GM12878 (cell line): Measurements from ENCODE around the gene SLC22A4. TPM values are rescaled to one million over a fixed set of nuclear protein-coding genes. Genes with fewer than 3 reads are reported as not detected.

ENCODE experiments used
- ATAC-seq: fragments of 200-7000 bp; cut with Tn5 transposase; 3 replicates; pipeline ENCODE4 v1.9.1; 2020; ENCODE audit warnings: mild to moderate bottlenecking, moderate library complexity
- BruUV-seq: library from RNA; stranded (reverse); fragments of 400-500 nt; replicated peaks from 2 replicates; lab custom pipeline; 2021; lab: Mats Ljungman, UMichigan
- CTCF ChIA-PET: fragments of 300-600 bp; sonication (Branson Sonifier 250); formaldehyde crosslinking; extraction: SDS; loops from one replicate; lab custom pipeline; 2021; ENCODE audit warnings: inconsistent platforms; lab: Yijun Ruan, JAX
- POLR2A ChIA-PET: fragments of 350-600 bp; formaldehyde crosslinking; extraction: SDS; loops from one replicate; lab custom pipeline; 2021; ENCODE audit warnings: inconsistent platforms; lab: Charles Lee
- RAD21 ChIA-PET: fragments of 300-600 bp; sonication (Branson Sonifier 250); formaldehyde crosslinking; loops from one replicate; lab custom pipeline; 2023; ENCODE audit warnings: antibody characterized with exemption; ENCODE audit not compliant: unreplicated experiment; lab: Charles Lee
- SMC1A ChIA-PET: fragments of 300-600 bp; sonication (Branson Sonifier 250); formaldehyde crosslinking; loops from one replicate; lab custom pipeline; 2023; ENCODE audit not compliant: unreplicated experiment, uncharacterized antibody; lab: Charles Lee
- DNase-seq: peaks from one replicate; pipeline ENCODE4 v3.0.0-alpha.2; 2011; ENCODE audit warnings: low read depth, low spot score
- FAIRE-seq: peaks from 3 replicates; lab custom pipeline; 2011; peaks lifted over from hg19 to GRCh38; lab: Jason Lieb, UNC
- H2AFZ ChIP-seq: 2 replicates; pipeline ENCODE4 v1.6.0; 2011; ENCODE audit warnings: low read depth, low read length, control low read depth; ENCODE audit not compliant: control insufficient read depth
- H3K27ac ChIP-seq: 2 replicates; pipeline ENCODE4 v1.5.1; 2011; ENCODE audit warnings: control low read depth; ENCODE audit not compliant: control insufficient read depth, insufficient read depth
- H3K27me3 ChIP-seq, 2 experiments: replicated peaks in 1 of 2; 2 replicates each; pipeline versions ENCODE4 v1.6.0 to v1.6.1; 2011; ENCODE audit warnings: low read length in 1 of 2; ENCODE audit not compliant: control insufficient read depth in 2 of 2, insufficient read depth in 2 of 2
- H3K36me3 ChIP-seq, 2 experiments: 2 replicates each; pipeline ENCODE4 v1.5.1; 2011; ENCODE audit warnings: low read length in 1 of 2; ENCODE audit not compliant: control insufficient read depth in 2 of 2, insufficient read depth in 2 of 2
- H3K4me1 ChIP-seq: 2 replicates; pipeline ENCODE4 v1.6.1; 2011; ENCODE audit warnings: mild to moderate bottlenecking, low read length, moderate library complexity, mixed read lengths; ENCODE audit not compliant: control insufficient read depth, insufficient read depth
- H3K4me2 ChIP-seq: 2 replicates; pipeline ENCODE4 v1.6.0; 2011; ENCODE audit warnings: control low read depth; ENCODE audit not compliant: control insufficient read depth, insufficient read depth
- H3K4me3 ChIP-seq: fragments of 200-600 bp; sonication (generic); 2 replicates; pipeline ENCODE4 v1.5.1; 2016
- H3K79me2 ChIP-seq: 2 replicates; pipeline ENCODE4 v1.6.0; 2011; ENCODE audit warnings: low read length; ENCODE audit not compliant: control insufficient read depth, insufficient read depth
- H3K9ac ChIP-seq: 2 replicates; pipeline ENCODE4 v1.8.0; 2011; ENCODE audit warnings: low read length, control low read depth, mixed read lengths; ENCODE audit not compliant: control insufficient read depth, insufficient read depth
- H3K9me3 ChIP-seq: replicated peaks from 3 replicates; pipeline ENCODE4 v1.5.1; 2011; ENCODE audit warnings: mild to moderate bottlenecking, low read length; ENCODE audit not compliant: control insufficient read depth, insufficient read depth
- H4K20me1 ChIP-seq: 2 replicates; pipeline ENCODE4 v1.6.0; 2011; ENCODE audit not compliant: control insufficient read depth, insufficient read depth
- CREM ChIP-seq: IDR thresholded peaks from 2 replicates; pipeline ENCODE4 v1.6.1; 2014; ENCODE audit warnings: antibody characterized with exemption, low read depth
- EP300 ChIP-seq, 2 experiments: fragments of 150-350 bp in 1 of 2; IDR thresholded peaks; 2 replicates each; pipeline ENCODE4 v1.6.1; 2011 to 2012; ENCODE audit warnings: low read depth in 2 of 2, low read length in 2 of 2, borderline replicate concordance in 1 of 2, improper control_type of control experiment in 1 of 2, inconsistent platforms in 1 of 2; ENCODE audit not compliant: control insufficient read depth in 1 of 2
- ETV6 ChIP-seq, 2 experiments: fragments of 450-650 bp in 1 of 2; IDR thresholded peaks in 1 of 2; conservative IDR thresholded peaks in 1 of 2; 2 replicates each; pipeline ENCODE4 v1.6.1; 2014; ENCODE audit warnings: antibody characterized with exemption in 1 of 2, borderline replicate concordance in 1 of 2, low read depth in 1 of 2, mild to moderate bottlenecking in 1 of 2, moderate library complexity in 1 of 2
- EZH2 ChIP-seq: IDR thresholded peaks from 2 replicates; pipeline ENCODE4 v1.6.1; 2012; ENCODE audit warnings: low read depth, mild to moderate bottlenecking, control low read depth, inconsistent platforms, low read length, borderline replicate concordance; ENCODE audit not compliant: control insufficient read depth
- NFYA ChIP-seq: IDR thresholded peaks from 2 replicates; pipeline ENCODE4 v1.6.1; 2011; ENCODE audit warnings: low read depth, mild to moderate bottlenecking, low read length, improper control_type of control experiment, borderline replicate concordance
- POLR2A ChIP-seq: IDR thresholded peaks from 2 replicates; pipeline ENCODE4 v1.6.1; 2011; ENCODE audit warnings: low read depth, mild to moderate bottlenecking, low read length
- TCF12 ChIP-seq: IDR thresholded peaks from 2 replicates; pipeline ENCODE4 v1.6.1; 2011; ENCODE audit warnings: low read depth, mild to moderate bottlenecking, low read length
- ZBTB11 ChIP-seq: fragments of 450-650 bp; formaldehyde crosslinking; IDR thresholded peaks from 2 replicates; pipeline ENCODE4 v1.5.0; 2022; ENCODE audit warnings: mild to moderate bottlenecking, missing genetic modification characterization
- ZBTB40 ChIP-seq: fragments of 450-650 bp; IDR thresholded peaks from 2 replicates; pipeline ENCODE4 v1.6.1; 2016; ENCODE audit warnings: mild to moderate bottlenecking, moderate library complexity, borderline replicate concordance
- ZNF687 ChIP-seq: fragments of 450-650 bp; IDR thresholded peaks from 2 replicates; pipeline ENCODE4 v1.6.1; 2017; ENCODE audit warnings: mild to moderate bottlenecking, moderate library complexity
- WGBS: methylation state at CpG from one replicate; pipeline ENCODE4 v1.1.6; 2016; ENCODE audit warnings: low lambda C conversion rate; ENCODE audit not compliant: insufficient replicate concordance, insufficient coverage; ENCODE audit errors: missing lambda C conversion rate; 5-methylcytosine and 5-hydroxymethylcytosine counted together
- in situ Hi-C: fragments of 300-500 bp; cut with MboI; formaldehyde crosslinking; loops from 9 replicates; pipeline ENCODE4 v1.14.3; 2018; ENCODE audit warnings: mixed read lengths
- intact Hi-C: fragments of 100-400 bp; cut with micrococcal nuclease; formaldehyde crosslinking; loops from one replicate; pipeline ENCODE4 v1.14.2; 2022; ENCODE audit not compliant: unreplicated experiment
- polyA plus RNA-seq, 11 experiments: library from polyadenylated mRNA; depleted of rRNA in 4 of 11; unstranded in 6 of 11; stranded (reverse) in 5 of 11; fragments of >200 nt; fragmentation: Nextera tagmentation in 4 of 11; fragmentation: Illumina TruSeq in 1 of 11; extraction: Ambion mirVana in 4 of 11; extraction: Trizol in 1 of 11; gene quantifications; 1 replicate in 1 of 11; 2 replicates in 10 of 11; pipeline versions ENCODE4 v1.2.1 to v1.2.3, GENCODE V29; 2011 to 2016; ENCODE audit warnings: inconsistent platforms in 2 of 11, missing spikeins in 2 of 11, low read depth in 1 of 11
- total RNA-seq, 4 experiments: library from RNA; depleted of rRNA in 3 of 4; stranded (reverse); fragments of >200 nt in 3 of 4; fragmentation: Illumina TruSeq in 1 of 4; extraction: Trizol in 1 of 4; gene quantifications; 2 replicates each; pipeline versions ENCODE4 v1.2.1 to v1.2.3, GENCODE V29; 2013 to 2021

The SLC22A4 gene
- total and polyA plus RNA-seq, 10 of the 15 experiments (the other 5 are each of a cell fraction or from before 2014, with no cell fraction given) = 0.04 to 0.61 (median 0.10) TPM; not detected in 2

- peaks cover 6 to 24% of the 10 kb centered on the region in 2 experiments; a peak in 3 of 4 replicates for H3K27me3 ChIP-seq
- SMC1A ChIA-PET = interaction anchor here (1.3 to 4.3 kb wide), 6 partner anchors 16 to 75 kb away, joined by 3 to 38 read pairs (median 4); no protein-coding TSS in a partner anchor
- DNase-seq (no peak), FAIRE-seq (no peak), ATAC-seq (no peak)
- no peak overlapping the region for H2AFZ ChIP-seq
- BruUV-seq = no TSS peak
- H3K79me2 ChIP-seq = no peaks in the 10 kb centered on the region
- H3K27ac ChIP-seq = no peak overlapping the region
- peaks cover 21% of the 10 kb centered on the region for H3K4me1 ChIP-seq
- no peak overlapping the region for H3K9ac ChIP-seq
- in situ Hi-C loops = no loop called here
- intact Hi-C loops = no loop called here
- no peaks in the 10 kb centered on the region for H3K9me3 ChIP-seq
- H3K4me3 ChIP-seq = no peak overlapping the region
- CTCF ChIA-PET = interaction anchor here (1.0 to 5.6 kb wide), 7 partner anchors 10 to 78 kb away, joined by 3 to 66 read pairs (median 4); partner anchors contain the start of gene SLC22A5
- H3K36me3 ChIP-seq = no peaks in the 10 kb centered on the region
- H4K20me1 ChIP-seq = no peaks in the 10 kb centered on the region; the same call in 1 of the 2 replicates
- 0% methylated on average over 2 of the region's 2 CpGs for WGBS
- POLR2A ChIA-PET = interaction anchor here (0.6 to 1.4 kb wide), 5 partner anchors 13 to 77 kb away, joined by 3 to 5 read pairs (median 3); no protein-coding TSS in a partner anchor
- RAD21 ChIA-PET = interaction anchor here (1.0 to 4.9 kb wide), 9 partner anchors 23 to 215 kb away, joined by 3 to 38 read pairs (median 5); no protein-coding TSS in a partner anchor
- no peak overlapping the region for H3K4me2 ChIP-seq
- no peak for TF ChIP-seq EZH2
- no peak for TF ChIP-seq NFYA
- no peak for TF ChIP-seq ZBTB40
- no peak for TF ChIP-seq ZNF687
- TF ChIP-seq ETV6 (conservative IDR thresholded peaks at IDR 0.05 in 1 of 2, IDR thresholded peaks at IDR 0.05 in 1 of 2; ENCODE audit: borderline replicate concordance in 1 of 2, low read depth in 1 of 2) = no peak
- no peak for TF ChIP-seq CREM
- no peak for TF ChIP-seq ZBTB11 (CRISPR knock-in tag)
- no peak for TF ChIP-seq POLR2A
- no peak for TF ChIP-seq EP300 (IDR thresholded peaks at IDR 0.05; ENCODE audit: borderline replicate concordance in 1 of 2, control insufficient read depth in 1 of 2, low read depth in 2 of 2, low read length in 2 of 2)
- TF ChIP-seq TCF12 = no peak
These were observed 3.2 kb upstream of the SLC22A4 start for GRCh38 chr5:132291026-132291425.
